ENCODE data around the gene BRINP3.

The BRINP3 gene

GRCh38 chr1:190353538-190354101, 124.0 kb downstream of the BRINP3 start:
- TF ChIP-seq CTCF (IDR thresholded peaks at IDR 0.05): no peak

- no peak for TF ChIP-seq CTCF (IDR thresholded peaks at IDR 0.05)
Observed at GRCh38 chr1:190344454-190344853, 133.2 kb downstream of the BRINP3 start.

- no peak for TF ChIP-seq CTCF (IDR thresholded peaks at IDR 0.05)
Observed at GRCh38 chr1:190338829-190339228, 138.8 kb downstream of the BRINP3 start.

GRCh38 chr1:190328871-190329270, 148.8 kb downstream of the BRINP3 start:
- TF ChIP-seq CTCF (IDR thresholded peaks at IDR 0.05): no peak

GRCh38 chr1:190328361-190328760, 149.3 kb downstream of the BRINP3 start:
- TF ChIP-seq CTCF (IDR thresholded peaks at IDR 0.05): no peak

GRCh38 chr1:190327271-190327670, 150.4 kb downstream of the BRINP3 start:
- TF ChIP-seq CTCF (IDR thresholded peaks at IDR 0.05): no peak

- no peak for TF ChIP-seq CTCF (IDR thresholded peaks at IDR 0.05)
Observed at GRCh38 chr1:190323530-190323929, 154.1 kb downstream of the BRINP3 start.

- TF ChIP-seq CTCF (IDR thresholded peaks at IDR 0.05): no peak
Observed at GRCh38 chr1:190322274-190322673, 155.4 kb downstream of the BRINP3 start.

All from LNCAP (cell line).